GM23338 (cell line): ENCODE results near the gene EDAR. TPM values are rescaled to one million over a fixed set of nuclear protein-coding genes. Genes with fewer than 3 reads are reported as not detected.

Source experiments
- polyA plus RNA-seq: library from polyadenylated mRNA; unstranded; fragments of >200 nt; fragmentation: Nextera tagmentation; extraction: Ambion mirVana; gene quantifications from 2 replicates; pipeline ENCODE4 v1.2.1, GENCODE V29; 2016
- small RNA-seq: library from RNA; depleted of rRNA; stranded (forward); fragments of <200 nt; gene quantifications from one replicate; pipeline ENCODE3, GENCODE V24; 2014; ENCODE audit warnings: low replicate concordance
- total RNA-seq: library from RNA; depleted of rRNA; stranded (reverse); fragments of >200 nt; shearing (Covaris generic); gene quantifications from 2 replicates; pipeline ENCODE4 v1.2.3, GENCODE V29; 2014; rRNA removed

EDAR gene
- total and polyA plus RNA-seq, 2 experiments from 2014 or later, result not detected

Small RNAs within 50 kb of the gene (small RNA-seq; reads per million reads assigned to genes)
- gene AC073415.1, result not detected

Other genes with a start within 250 kb of the EDAR start
- gene CCDC138, start 202.4 kb downstream of the EDAR start, total RNA-seq, result 31.6 and 35.7 TPM in 2 replicates
- 25.8 and 30.8 TPM in 2 replicates for gene CCDC138, start 202.4 kb downstream of the EDAR start, polyA plus RNA-seq
- gene SH3RF3, start 140.0 kb upstream of the EDAR start, total RNA-seq, result 0.63 and 1.2 TPM in 2 replicates
- gene SH3RF3, start 140.0 kb upstream of the EDAR start, polyA plus RNA-seq, result 0.11 and 0.16 TPM in 2 replicates